HG03103 (cell line): Measurements from ENCODE around the gene CNNM4.

Experiments
- ATAC-seq: cut with Tn5 transposase; IDR thresholded peaks from one replicate; pipeline ENCODE4 v1.9.1; 2021; ENCODE audit warnings: low read depth; ENCODE audit not compliant: unreplicated experiment

The CNNM4 gene

GRCh38 chr2:96852667-96853066 is 92.0 kb downstream of the CNNM4 start:
- ATAC-seq: no peak

- no peak for ATAC-seq
These were observed 92.6 kb downstream of the CNNM4 start for GRCh38 chr2:96853321-96853720.

GRCh38 chr2:96856776-96857666 is 96.3 kb downstream of the CNNM4 start:
- ATAC-seq: no peak

- ATAC-seq: peak; percentile 87
These were observed 97.1 kb downstream of the CNNM4 start, which contains the start of gene ANKRD39 for GRCh38 chr2:96857667-96858372. TSS of gene ANKRD39 (minus strand) at chr2:96858016. CDS start at chr2:96857987, 29 bp downstream.

- ATAC-seq: no peak
These were observed 98.5 kb downstream of the CNNM4 start for GRCh38 chr2:96859099-96859649.

- ATAC-seq: no peak
These were observed 99.0 kb downstream of the CNNM4 start for GRCh38 chr2:96859681-96860064.

GRCh38 chr2:96860065-96861029 is 99.6 kb downstream of the CNNM4 start:
- ATAC-seq: no peak

- ATAC-seq: no peak
These were observed 100.4 kb downstream of the CNNM4 start for GRCh38 chr2:96861074-96861473.
